Measurements from ENCODE around the gene NEURL1.

Gene NEURL1

GRCh38 chr10:103469201-103469600 lies 24.3 kb upstream of the NEURL1 start:
- no peaks in the 10 kb centered on the region for H3K36me3 ChIP-seq (ENCODE audit: control insufficient read depth in 1 of 2, insufficient read depth in 2 of 2, low read depth in 1 of 2, low read length in 2 of 2)
- H3K18ac ChIP-seq (ENCODE audit: low read depth in 1 of 2, low read length in 2 of 2) = no peak overlapping the region
- H2BK120ac ChIP-seq (ENCODE audit: low read depth, low read length) = no peak overlapping the region
- H3K79me1 ChIP-seq (replicated peaks; ENCODE audit: low read length, poor library complexity, severe bottlenecking) = no peaks in the 10 kb centered on the region
- H2BK5ac ChIP-seq (ENCODE audit: low read depth, low read length, poor library complexity, severe bottlenecking) = no peak overlapping the region
- H3K27me3 ChIP-seq (ENCODE audit: control insufficient read depth in 1 of 2, insufficient read depth in 1 of 2, low read length in 2 of 2) = peaks cover 0 to 13% of the 10 kb centered on the region in 2 experiments
- peak overlapping the region in 1 of 2 experiments; percentile 1 for H2BK12ac ChIP-seq (ENCODE audit: low read length in 2 of 2)
- H3K27ac ChIP-seq (ENCODE audit: low read length, poor library complexity, severe bottlenecking) = no peak overlapping the region
- H2BK15ac ChIP-seq (ENCODE audit: low read depth, poor library complexity, severe bottlenecking) = no peak overlapping the region
- 89% methylated on average over 5 of the region's 5 CpGs for WGBS
- no peak overlapping the region for H3K23ac ChIP-seq (ENCODE audit: low read length in 2 of 2)
- H3K4ac ChIP-seq (ENCODE audit: low read depth in 1 of 2, low read length in 2 of 2) = no peak overlapping the region
- H2AK5ac ChIP-seq (ENCODE audit: low read length, severe bottlenecking) = no peak overlapping the region
- H3K9ac ChIP-seq (ENCODE audit: low read length) = no peak overlapping the region
- H4K91ac ChIP-seq (ENCODE audit: low read length) = no peak overlapping the region
- peaks cover 8% of the 10 kb centered on the region for H3K4me1 ChIP-seq (ENCODE audit: control insufficient read depth, insufficient read depth, low read depth, low read length)
- H3K9me3 ChIP-seq (ENCODE audit: control insufficient read depth, low read length) = no peaks in the 10 kb centered on the region
- no peak overlapping the region for H3K14ac ChIP-seq (ENCODE audit: low read length in 2 of 2)
- no peak overlapping the region for H2AFZ ChIP-seq (ENCODE audit: low read depth, low read length)
- H4K8ac ChIP-seq (ENCODE audit: low read length) = no peak overlapping the region
- no peak for DNase-seq
- H3K4me2 ChIP-seq (ENCODE audit: low read length, poor library complexity, severe bottlenecking) = no peak overlapping the region
- no peak overlapping the region for H3K4me3 ChIP-seq (ENCODE audit: insufficient read depth in 1 of 2, low read depth in 1 of 2, low read length in 2 of 2)

- Histone ChIP-seq H4K8ac (ENCODE audit: low read length) (peak overlapping the region; percentile 61), H3K23ac (ENCODE audit: low read length in 2 of 2) (no peak overlapping the region), H4K91ac (ENCODE audit: low read length) (no peak overlapping the region), H2BK120ac (ENCODE audit: low read depth, low read length) (no peak overlapping the region), H3K79me1 (replicated peaks; ENCODE audit: low read length, poor library complexity, severe bottlenecking) (no peaks in the 10 kb centered on the region), H2BK12ac (ENCODE audit: low read length in 2 of 2) (peak overlapping the region in 1 of 2 experiments; percentile 49), H3K14ac (ENCODE audit: low read length in 2 of 2) (peak overlapping the region; percentile 27 to 51), H2AK5ac (ENCODE audit: low read length, severe bottlenecking) (no peak overlapping the region), H2AFZ (ENCODE audit: low read depth, low read length) (peak overlapping the region; percentile 15), H3K18ac (ENCODE audit: low read depth in 1 of 2, low read length in 2 of 2) (no peak overlapping the region), H3K9ac (ENCODE audit: low read length) (peak overlapping the region; percentile 61), H2BK5ac (ENCODE audit: low read depth, low read length, poor library complexity, severe bottlenecking) (no peak overlapping the region), H3K36me3 (ENCODE audit: control insufficient read depth in 1 of 2, insufficient read depth in 2 of 2, low read depth in 1 of 2, low read length in 2 of 2) (no peaks in the 10 kb centered on the region), H3K9me3 (ENCODE audit: control insufficient read depth, low read length) (no peaks in the 10 kb centered on the region), H3K27me3 (ENCODE audit: control insufficient read depth in 1 of 2, insufficient read depth in 1 of 2, low read length in 2 of 2) (peaks cover 0 to 13% of the 10 kb centered on the region in 2 experiments), H3K4ac (ENCODE audit: low read depth in 1 of 2, low read length in 2 of 2) (peak overlapping the region in 1 of 2 experiments; percentile 0), H3K4me2 (ENCODE audit: low read length, poor library complexity, severe bottlenecking) (no peak overlapping the region), H3K4me3 (ENCODE audit: insufficient read depth in 1 of 2, low read depth in 1 of 2, low read length in 2 of 2) (peak overlapping the region in 1 of 2 experiments; percentile 23), H3K4me1 (ENCODE audit: control insufficient read depth, insufficient read depth, low read depth, low read length) (peaks cover 6% of the 10 kb centered on the region), H2BK15ac (ENCODE audit: low read depth, poor library complexity, severe bottlenecking) (no peak overlapping the region), H3K27ac (ENCODE audit: low read length, poor library complexity, severe bottlenecking) (no peak overlapping the region)
- 60% methylated on average over 14 of the region's 14 CpGs for WGBS
- no peak for DNase-seq
These were observed 22.5 kb upstream of the NEURL1 start for GRCh38 chr10:103470761-103471653.

- Histone ChIP-seq H2BK120ac (ENCODE audit: low read depth, low read length) (no peak overlapping the region), H3K4ac (ENCODE audit: low read depth in 1 of 2, low read length in 2 of 2) (no peak overlapping the region), H3K27me3 (ENCODE audit: control insufficient read depth in 1 of 2, insufficient read depth in 1 of 2, low read length in 2 of 2) (peaks cover 0 to 19% of the 10 kb centered on the region in 2 experiments), H3K9me3 (ENCODE audit: control insufficient read depth, low read length) (no peaks in the 10 kb centered on the region), H2BK12ac (ENCODE audit: low read length in 2 of 2) (no peak overlapping the region), H3K36me3 (ENCODE audit: control insufficient read depth in 1 of 2, insufficient read depth in 2 of 2, low read depth in 1 of 2, low read length in 2 of 2) (no peaks in the 10 kb centered on the region), H3K27ac (ENCODE audit: low read length, poor library complexity, severe bottlenecking) (no peak overlapping the region), H3K14ac (ENCODE audit: low read length in 2 of 2) (no peak overlapping the region), H3K79me1 (replicated peaks; ENCODE audit: low read length, poor library complexity, severe bottlenecking) (no peaks in the 10 kb centered on the region), H2AFZ (ENCODE audit: low read depth, low read length) (no peak overlapping the region), H4K8ac (ENCODE audit: low read length) (peak overlapping the region; percentile 17), H3K18ac (ENCODE audit: low read depth in 1 of 2, low read length in 2 of 2) (no peak overlapping the region), H3K4me1 (ENCODE audit: control insufficient read depth, insufficient read depth, low read depth, low read length) (peaks cover 5% of the 10 kb centered on the region), H3K4me2 (ENCODE audit: low read length, poor library complexity, severe bottlenecking) (no peak overlapping the region), H2AK5ac (ENCODE audit: low read length, severe bottlenecking) (no peak overlapping the region), H3K4me3 (ENCODE audit: insufficient read depth in 1 of 2, low read depth in 1 of 2, low read length in 2 of 2) (no peak overlapping the region), H2BK15ac (ENCODE audit: low read depth, poor library complexity, severe bottlenecking) (no peak overlapping the region), H3K23ac (ENCODE audit: low read length in 2 of 2) (no peak overlapping the region), H4K91ac (ENCODE audit: low read length) (peak overlapping the region; percentile 66), H3K9ac (ENCODE audit: low read length) (peak overlapping the region; percentile 61), H2BK5ac (ENCODE audit: low read depth, low read length, poor library complexity, severe bottlenecking) (no peak overlapping the region)
- DNase-seq = no peak
- 100% methylated on average over 1 of the region's 2 CpGs for WGBS
These were observed 21.5 kb upstream of the NEURL1 start for GRCh38 chr10:103472005-103472404.

- H3K4ac ChIP-seq (ENCODE audit: low read depth in 1 of 2, low read length in 2 of 2) = no peak overlapping the region
- no peak overlapping the region for H3K4me2 ChIP-seq (ENCODE audit: low read length, poor library complexity, severe bottlenecking)
- peaks cover 0 to 19% of the 10 kb centered on the region in 2 experiments for H3K27me3 ChIP-seq (ENCODE audit: control insufficient read depth in 1 of 2, insufficient read depth in 1 of 2, low read length in 2 of 2)
- H2BK12ac ChIP-seq (ENCODE audit: low read length in 2 of 2) = peak overlapping the region in 1 of 2 experiments; percentile 22
- H3K18ac ChIP-seq (ENCODE audit: low read depth in 1 of 2, low read length in 2 of 2) = no peak overlapping the region
- H3K23ac ChIP-seq (ENCODE audit: low read length in 2 of 2) = no peak overlapping the region
- no peak overlapping the region for H2AFZ ChIP-seq (ENCODE audit: low read depth, low read length)
- H3K79me1 ChIP-seq (replicated peaks; ENCODE audit: low read length, poor library complexity, severe bottlenecking) = no peaks in the 10 kb centered on the region
- H3K9me3 ChIP-seq (ENCODE audit: control insufficient read depth, low read length) = no peaks in the 10 kb centered on the region
- no peak overlapping the region for H2BK120ac ChIP-seq (ENCODE audit: low read depth, low read length)
- peak overlapping the region in 1 of 2 experiments; percentile 7 for H3K4me3 ChIP-seq (ENCODE audit: insufficient read depth in 1 of 2, low read depth in 1 of 2, low read length in 2 of 2)
- no peak overlapping the region for H4K8ac ChIP-seq (ENCODE audit: low read length)
- no peak overlapping the region for H4K91ac ChIP-seq (ENCODE audit: low read length)
- H3K36me3 ChIP-seq (ENCODE audit: control insufficient read depth in 1 of 2, insufficient read depth in 2 of 2, low read depth in 1 of 2, low read length in 2 of 2) = no peaks in the 10 kb centered on the region
- H3K27ac ChIP-seq (ENCODE audit: low read length, poor library complexity, severe bottlenecking) = no peak overlapping the region
- H3K4me1 ChIP-seq (ENCODE audit: control insufficient read depth, insufficient read depth, low read depth, low read length) = peaks cover 4% of the 10 kb centered on the region
- H2BK15ac ChIP-seq (ENCODE audit: low read depth, poor library complexity, severe bottlenecking) = no peak overlapping the region
- 93% methylated on average over 32 of the region's 32 CpGs for WGBS
- no peak for DNase-seq
- H2BK5ac ChIP-seq (ENCODE audit: low read depth, low read length, poor library complexity, severe bottlenecking) = no peak overlapping the region
- H3K9ac ChIP-seq (ENCODE audit: low read length) = no peak overlapping the region
- H2AK5ac ChIP-seq (ENCODE audit: low read length, severe bottlenecking) = no peak overlapping the region
- peak overlapping the region in 1 of 2 experiments; percentile 68 for H3K14ac ChIP-seq (ENCODE audit: low read length in 2 of 2)
These were observed 20.2 kb upstream of the NEURL1 start for GRCh38 chr10:103473261-103473671.
